Body of pancreas (tissue), 4 donors: ENCODE data around the gene PRUNE2.

Source experiments
- CTCF ChIP-seq, 7 experiments: fragments of 450-650 bp in 4 of 7; fragments of 200-600 bp in 3 of 7; sonication (generic) in 3 of 7; IDR thresholded peaks; one replicate each; pipeline ENCODE4 v1.5.1; 2016 to 2019; ENCODE audit warnings: antibody characterized with exemption in 7 of 7
- POLR2A ChIP-seq, 3 donors: fragments of 450-650 bp; IDR thresholded peaks; one replicate each; pipeline ENCODE4 v1.6.1; 2016; ENCODE audit warnings: antibody characterized with exemption in 3 of 3, mild to moderate bottlenecking in 2 of 3

GRCh38 chr9:76638001-76638400, 267.9 kb downstream of the PRUNE2 start:
- TF ChIP-seq POLR2A (IDR thresholded peaks at IDR 0.05) = no peak
- TF ChIP-seq CTCF (IDR thresholded peaks at IDR 0.05) = no peak
